NCI-H1436 treated with DMSO at 0.1 percent for 48 hours (cell line): ENCODE results near the gene TCF4.

Experiments
- DNase-seq: peaks from one replicate; lab custom pipeline; 2025; lab: John Stamatoyannopoulos, UW

The TCF4 gene

GRCh38 chr18:55385770-55386169 lies 202.2 kb downstream of the TCF4 start:
- no peak for DNase-seq

GRCh38 chr18:55384551-55385275 lies 203.3 kb downstream of the TCF4 start:
- no peak for DNase-seq

- no peak for DNase-seq
Observed at GRCh38 chr18:55384115-55384514, 203.9 kb downstream of the TCF4 start.

- no peak for DNase-seq
Observed at GRCh38 chr18:55382277-55382805, 205.7 kb downstream of the TCF4 start.

GRCh38 chr18:55381277-55381676 lies 206.7 kb downstream of the TCF4 start:
- no peak for DNase-seq

GRCh38 chr18:55380589-55380988 lies 207.4 kb downstream of the TCF4 start:
- DNase-seq = no peak

- no peak for DNase-seq
Observed at GRCh38 chr18:55376387-55376786, 211.6 kb downstream of the TCF4 start.

- DNase-seq = no peak
Observed at GRCh38 chr18:55375930-55376329, 212.1 kb downstream of the TCF4 start.

- DNase-seq = no peak
Observed at GRCh38 chr18:55374741-55375140, 213.3 kb downstream of the TCF4 start.

- no peak for DNase-seq
Observed at GRCh38 chr18:55372209-55372608, 215.8 kb downstream of the TCF4 start.

- DNase-seq = no peak
Observed at GRCh38 chr18:55370936-55371335, 217.1 kb downstream of the TCF4 start.

- DNase-seq = no peak
Observed at GRCh38 chr18:55369346-55369745, 218.6 kb downstream of the TCF4 start.

- DNase-seq = no peak
Observed at GRCh38 chr18:55365342-55365741, 222.7 kb downstream of the TCF4 start.

GRCh38 chr18:55362303-55362702 lies 225.7 kb downstream of the TCF4 start:
- no peak for DNase-seq

GRCh38 chr18:55361492-55362250 lies 226.3 kb downstream of the TCF4 start:
- DNase-seq = no peak

GRCh38 chr18:55360061-55360460 lies 227.9 kb downstream of the TCF4 start:
- no peak for DNase-seq

- DNase-seq = no peak
Observed at GRCh38 chr18:55356815-55357214, 231.2 kb downstream of the TCF4 start.

- no peak for DNase-seq
Observed at GRCh38 chr18:55355223-55355622, 232.8 kb downstream of the TCF4 start.

GRCh38 chr18:55354795-55355194 lies 233.2 kb downstream of the TCF4 start:
- DNase-seq = no peak

GRCh38 chr18:55353806-55354205 lies 234.2 kb downstream of the TCF4 start:
- no peak for DNase-seq

- DNase-seq = no peak
Observed at GRCh38 chr18:55353391-55353790, 234.6 kb downstream of the TCF4 start.

GRCh38 chr18:55351980-55352714 lies 235.8 kb downstream of the TCF4 start:
- peak; percentile 47 for DNase-seq
